PC-3 (cell line): ENCODE results near the gene ZNF74. TPM values are rescaled to one million over a fixed set of nuclear protein-coding genes. Genes with fewer than 3 reads are reported as not detected.

ENCODE experiments used
- ATAC-seq: fragments of 200-7000 bp; cut with Tn5 transposase; 2 replicates; pipeline ENCODE4 v1.9.1; 2020; ENCODE audit warnings: mild to moderate bottlenecking, moderate library complexity
- BruUV-seq: library from RNA; stranded (reverse); fragments of 400-500 nt; replicated peaks from 2 replicates; lab custom pipeline; 2021; lab: Mats Ljungman, UMichigan
- CTCF ChIA-PET: fragments of 300-600 bp; sonication (Branson Sonifier 250); formaldehyde crosslinking; loops from one replicate; lab custom pipeline; 2022; ENCODE audit warnings: antibody characterized with exemption; lab: Charles Lee
- POLR2A ChIA-PET: fragments of 300-600 bp; sonication (Branson Sonifier 250); formaldehyde crosslinking; loops from one replicate; lab custom pipeline; 2022; ENCODE audit warnings: antibody characterized with exemption; ENCODE audit not compliant: unreplicated experiment; lab: Charles Lee
- DNase-seq: peaks from one replicate; pipeline ENCODE4 v3.0.0-alpha.2; 2015
- H2AFZ ChIP-seq: fragments of 300-600 bp; sonication (generic); 2 replicates; pipeline ENCODE4 v1.6.0; 2016; ENCODE audit warnings: antibody characterized with exemption, low read length
- H3F3A ChIP-seq: fragments of 300-600 bp; sonication (generic); one replicate; pipeline ENCODE4 v1.6.0; 2017; ENCODE audit warnings: antibody characterized with exemption, low read length, control low read depth, mild to moderate bottlenecking; ENCODE audit not compliant: unreplicated experiment
- H3K27ac ChIP-seq: fragments of 300-600 bp; sonication (generic); 2 replicates; pipeline ENCODE4 v1.5.1; 2016; ENCODE audit warnings: mild to moderate bottlenecking, low read length
- H3K27me3 ChIP-seq: fragments of 300-600 bp; sonication (generic); 2 replicates; pipeline ENCODE4 v1.6.1; 2016; ENCODE audit warnings: low read length, mixed read lengths
- H3K36me3 ChIP-seq: fragments of 300-600 bp; sonication (generic); 2 replicates; pipeline ENCODE4 v1.6.1; 2016; ENCODE audit warnings: low read depth, mixed run types, low read length, mixed read lengths
- H3K4me1 ChIP-seq: fragments of 300-600 bp; sonication (generic); 2 replicates; pipeline ENCODE4 v1.5.1; 2016; ENCODE audit warnings: low read length; ENCODE audit not compliant: insufficient read depth
- H3K4me2 ChIP-seq: fragments of 300-600 bp; sonication (generic); 2 replicates; pipeline ENCODE4 v1.6.0; 2016; ENCODE audit warnings: low read length
- H3K4me3 ChIP-seq: fragments of 300-600 bp; sonication (generic); 2 replicates; pipeline ENCODE4 v1.5.1; 2016; ENCODE audit warnings: mild to moderate bottlenecking, low read length, mixed read lengths
- H3K79me2 ChIP-seq: fragments of 300-600 bp; sonication (generic); 2 replicates; pipeline ENCODE4 v1.6.1; 2017; ENCODE audit warnings: low read length, mixed read lengths
- H3K9ac ChIP-seq: fragments of 300-600 bp; sonication (generic); 2 replicates; pipeline ENCODE4 v1.6.0; 2016; ENCODE audit warnings: mild to moderate bottlenecking, low read length
- H3K9me2 ChIP-seq: fragments of 300-600 bp; sonication (generic); replicated peaks from 2 replicates; pipeline ENCODE4 v1.6.1; 2016; ENCODE audit warnings: mixed run types, low read length, mixed read lengths
- H3K9me3 ChIP-seq: fragments of 300-600 bp; sonication (generic); 2 replicates; pipeline ENCODE4 v1.6.1; 2016; ENCODE audit warnings: low read length, mixed read lengths
- H4K20me1 ChIP-seq: fragments of 300-600 bp; sonication (generic); 2 replicates; pipeline ENCODE4 v1.6.1; 2016; ENCODE audit warnings: low read length, mixed read lengths
- CTCF ChIP-seq: fragments of 300-600 bp; sonication (generic); conservative IDR thresholded peaks from 2 replicates; pipeline ENCODE4 v1.5.1; 2017; ENCODE audit warnings: antibody characterized with exemption, low read depth, mild to moderate bottlenecking, low read length
- EZH2 ChIP-seq: fragments of 300-600 bp; sonication (generic); IDR thresholded peaks from one replicate; pipeline ENCODE4 v1.6.1; 2017; ENCODE audit warnings: antibody characterized with exemption, mild to moderate bottlenecking, low read length; ENCODE audit not compliant: unreplicated experiment
- EZH2phosphoT487 ChIP-seq: fragments of 300-600 bp; sonication (generic); IDR thresholded peaks from 2 replicates; pipeline ENCODE4 v1.6.1; 2018; ENCODE audit warnings: mild to moderate bottlenecking, antibody characterized with exemption, low read length, borderline replicate concordance
- intact Hi-C: fragments of 100-400 bp; cut with micrococcal nuclease; formaldehyde crosslinking; loops from 2 replicates; pipeline ENCODE4 v1.9.0; 2023
- total RNA-seq: library from RNA; depleted of rRNA; stranded (reverse); fragments of >200 nt; gene quantifications from 2 replicates; pipeline ENCODE4 v1.2.3, GENCODE V29; 2014

ZNF74 gene
- total RNA-seq, 1 experiment from 2014 or later: 11.1 TPM

- no peaks in the 10 kb centered on the region for H4K20me1 ChIP-seq
- BruUV-seq: no TSS peak
Measured at GRCh38 chr22:20433686-20434241, 39.8 kb downstream of the ZNF74 start.

GRCh38 chr22:20434264-20434751, 40.4 kb downstream of the ZNF74 start:
- no peak for ATAC-seq
- Histone ChIP-seq H3F3A (no peaks in the 10 kb centered on the region), H3K4me2 (no peak overlapping the region), H3K9me2 (no peaks in the 10 kb centered on the region), H2AFZ (no peak overlapping the region), H3K9me3 (no peaks in the 10 kb centered on the region), H3K4me1 (peaks cover 7% of the 10 kb centered on the region; the same call in 1 of the 2 replicates), H3K9ac (no peak overlapping the region), H3K36me3 (no peaks in the 10 kb centered on the region), H3K79me2 (no peaks in the 10 kb centered on the region), H3K27ac (no peak overlapping the region), H3K4me3 (no peak overlapping the region), H4K20me1 (no peaks in the 10 kb centered on the region), H3K27me3 (peaks cover 4% of the 10 kb centered on the region; the same call in 1 of the 2 replicates)
- ChIA-PET CTCF (no interaction called here), POLR2A (no interaction called here)
- BruUV-seq: no TSS peak
- intact Hi-C loops: no loop called here
- no peak for DNase-seq
- TF ChIP-seq EZH2phosphoT487: no peak
- no peak for TF ChIP-seq CTCF
- no peak for TF ChIP-seq EZH2

More at GRCh38 chr22:20433686-20434241, 39.8 kb downstream of the ZNF74 start:
- no peak overlapping the region for H3K27ac ChIP-seq
- TF ChIP-seq CTCF (no peak), EZH2 (no peak), EZH2phosphoT487 (no peak)
- CTCF ChIA-PET: no interaction called here
- DNase-seq (no peak), ATAC-seq (no peak)
- H3K9me3 ChIP-seq: no peaks in the 10 kb centered on the region
- POLR2A ChIA-PET: no interaction called here
- H3K36me3 ChIP-seq: no peaks in the 10 kb centered on the region
- intact Hi-C loops: no loop called here
- H3K4me3 ChIP-seq: no peak overlapping the region
- peaks cover 7% of the 10 kb centered on the region; the same call in 1 of the 2 replicates for H3K4me1 ChIP-seq
- H3K9me2 ChIP-seq: no peaks in the 10 kb centered on the region
- H2AFZ ChIP-seq: no peak overlapping the region
- no peak overlapping the region for H3K4me2 ChIP-seq
- peaks cover 4% of the 10 kb centered on the region; the same call in 1 of the 2 replicates for H3K27me3 ChIP-seq
- H3K79me2 ChIP-seq: no peaks in the 10 kb centered on the region
- H3K9ac ChIP-seq: no peak overlapping the region
- no peaks in the 10 kb centered on the region for H3F3A ChIP-seq

GRCh38 chr22:20434773-20435172, 40.8 kb downstream of the ZNF74 start:
- H3K9ac ChIP-seq: no peak overlapping the region
- no TSS peak for BruUV-seq
- intact Hi-C loops: no loop called here

More at GRCh38 chr22:20434773-20435172, 40.8 kb downstream of the ZNF74 start:
- no peaks in the 10 kb centered on the region for H3K9me3 ChIP-seq
- H3K4me1 ChIP-seq: peaks cover 7% of the 10 kb centered on the region; the same call in 1 of the 2 replicates
- H3K27me3 ChIP-seq: peaks cover 4% of the 10 kb centered on the region; the same call in 1 of the 2 replicates
- no peak overlapping the region for H3K27ac ChIP-seq
- no peak overlapping the region for H2AFZ ChIP-seq
- H3K9me2 ChIP-seq: no peaks in the 10 kb centered on the region
- DNase-seq (no peak), ATAC-seq (no peak)
- POLR2A ChIA-PET: no interaction called here
- H4K20me1 ChIP-seq: no peaks in the 10 kb centered on the region
- H3F3A ChIP-seq: no peaks in the 10 kb centered on the region
- CTCF ChIA-PET: no interaction called here
- TF ChIP-seq CTCF: no peak
- TF ChIP-seq EZH2: no peak
- TF ChIP-seq EZH2phosphoT487: no peak
- H3K79me2 ChIP-seq: no peaks in the 10 kb centered on the region
- H3K4me2 ChIP-seq: no peak overlapping the region
- no peak overlapping the region for H3K4me3 ChIP-seq
- no peaks in the 10 kb centered on the region for H3K36me3 ChIP-seq
